GM12874 (cell line): ENCODE data around the gene CBFA2T2.

Source experiments
- CTCF ChIP-seq: IDR thresholded peaks from 2 replicates; pipeline ENCODE4 v1.5.1; 2011; ENCODE audit warnings: low read depth, mild to moderate bottlenecking, control low read depth, low read length, moderate library complexity; ENCODE audit not compliant: insufficient read depth

Gene CBFA2T2

GRCh38 chr20:33555755-33556154 is 65.9 kb downstream of the CBFA2T2 start:
- TF ChIP-seq CTCF = no peak

GRCh38 chr20:33556246-33556645 is 66.3 kb downstream of the CBFA2T2 start:
- TF ChIP-seq CTCF = no peak

- TF ChIP-seq CTCF = no peak
Measured at GRCh38 chr20:33558348-33559144, 68.7 kb downstream of the CBFA2T2 start.

- TF ChIP-seq CTCF = no peak
Measured at GRCh38 chr20:33559212-33559611, 69.3 kb downstream of the CBFA2T2 start.

- TF ChIP-seq CTCF = no peak
Measured at GRCh38 chr20:33560026-33560425, 70.1 kb downstream of the CBFA2T2 start.

- TF ChIP-seq CTCF = no peak
Measured at GRCh38 chr20:33561692-33562601, 72.1 kb downstream of the CBFA2T2 start.

- TF ChIP-seq CTCF = no peak
Measured at GRCh38 chr20:33563788-33564187, 73.9 kb downstream of the CBFA2T2 start.
